ENCODE results near the gene STX4.

The STX4 gene

GRCh38 chr16:31032736-31033708 lies at the start of gene STX4:
Gene STX4, plus strand, starts transcription at chr16:31033558. Its CDS starts 248 bp downstream, at chr16:31033806.
- FAIRE-seq, result peak; percentile 97
- DNase-seq (ENCODE audit: insufficient read length, low spot score), result peak; percentile 87

- FAIRE-seq (no peak), DNase-seq (ENCODE audit: insufficient read length, low spot score) (no peak)
These were observed 49.3 kb upstream of the STX4 start for GRCh38 chr16:30983898-30984610.

- peak; percentile 65 for FAIRE-seq
These were observed 48.5 kb upstream of the STX4 start, which contains the start of gene HSD3B7 for GRCh38 chr16:30984669-30985400. Gene HSD3B7, plus strand, starts transcription at chr16:30985207. Its CDS starts 452 bp downstream, at chr16:30985659.

GRCh38 chr16:30985401-30986128 lies 47.8 kb upstream of the STX4 start:
- DNase-seq (ENCODE audit: insufficient read length, low spot score) (no peak), FAIRE-seq (no peak)

More at GRCh38 chr16:30984669-30985400, 48.5 kb upstream of the STX4 start, which contains the start of gene HSD3B7:
- peak; percentile 98 for DNase-seq (ENCODE audit: insufficient read length, low spot score)

GRCh38 chr16:30986129-30986991 lies 47.0 kb upstream of the STX4 start:
- no peak for FAIRE-seq
- no peak for DNase-seq (ENCODE audit: insufficient read length, low spot score)

GRCh38 chr16:30987581-30988190 lies 45.7 kb upstream of the STX4 start:
- DNase-seq (ENCODE audit: insufficient read length, low spot score), result no peak
- no peak for FAIRE-seq

GRCh38 chr16:30989469-30990047 lies 43.8 kb upstream of the STX4 start:
- no peak for DNase-seq (ENCODE audit: insufficient read length, low spot score)
- FAIRE-seq, result no peak

GRCh38 chr16:30990105-30990504 lies 43.3 kb upstream of the STX4 start:
- FAIRE-seq, result no peak
- DNase-seq (ENCODE audit: insufficient read length, low spot score), result no peak

GRCh38 chr16:30991052-30991451 lies 42.3 kb upstream of the STX4 start:
- DNase-seq (ENCODE audit: insufficient read length, low spot score) (no peak), FAIRE-seq (no peak)

GRCh38 chr16:30992276-30992780 lies 41.0 kb upstream of the STX4 start:
- DNase-seq (ENCODE audit: insufficient read length, low spot score), result no peak
- FAIRE-seq, result no peak

GRCh38 chr16:30992931-30993816 lies 40.2 kb upstream of the STX4 start:
- DNase-seq (ENCODE audit: insufficient read length, low spot score), result no peak
- no peak for FAIRE-seq

GRCh38 chr16:30995927-30996323 lies 37.4 kb upstream of the STX4 start:
- DNase-seq (ENCODE audit: insufficient read length, low spot score) (no peak), FAIRE-seq (no peak)

GRCh38 chr16:30996324-30996984 lies 36.9 kb upstream of the STX4 start:
- FAIRE-seq (no peak), DNase-seq (ENCODE audit: insufficient read length, low spot score) (no peak)

GRCh38 chr16:30996985-30997724 lies 36.2 kb upstream of the STX4 start:
- DNase-seq (ENCODE audit: insufficient read length, low spot score) (peak; percentile 99), FAIRE-seq (peak; percentile 8)

- DNase-seq (ENCODE audit: insufficient read length, low spot score), result no peak
- FAIRE-seq, result no peak
These were observed 35.3 kb upstream of the STX4 start for GRCh38 chr16:30997725-30998711.
